IMR-90 (cell line): ENCODE data around the gene FFAR2. TPM values are rescaled to one million over a fixed set of nuclear protein-coding genes. Genes with fewer than 3 reads are reported as not detected.

ENCODE experiments used
- ATAC-seq: fragments of 200-7000 bp; cut with Tn5 transposase; 2 replicates; pipeline ENCODE4 v1.9.1; 2020; ENCODE audit warnings: low read depth, mild to moderate bottlenecking, moderate library complexity
- BruUV-seq: library from RNA; stranded (reverse); fragments of 400-500 nt; replicated peaks from 2 replicates; lab custom pipeline; 2021; lab: Mats Ljungman, UMichigan
- CTCF ChIA-PET: fragments of 300-600 bp; formaldehyde crosslinking; extraction: SDS; loops from one replicate; lab custom pipeline; 2021; ENCODE audit warnings: antibody characterized with exemption; lab: Yijun Ruan, JAX
- POLR2A ChIA-PET: fragments of 300-600 bp; sonication (Branson Sonifier 250); formaldehyde crosslinking; loops from one replicate; lab custom pipeline; 2022; ENCODE audit warnings: antibody characterized with exemption; ENCODE audit not compliant: unreplicated experiment; lab: Charles Lee
- DNase-seq: peaks from one replicate; pipeline ENCODE4 v3.0.0; 2013
- H2AFZ ChIP-seq: replicated peaks from 2 replicates; pipeline ENCODE3; 2013; ENCODE audit warnings: low read length, mild to moderate bottlenecking; ENCODE audit not compliant: poor library complexity
- H2AK5ac ChIP-seq: 2 replicates; pipeline ENCODE4 v1.6.1; 2013; ENCODE audit warnings: low read depth, low read length, inconsistent platforms
- H2AK9ac ChIP-seq: replicated peaks from 2 replicates; pipeline ENCODE3; 2013; ENCODE audit warnings: mild to moderate bottlenecking, low read depth, low read length, moderate library complexity; ENCODE audit not compliant: poor library complexity
- H2BK120ac ChIP-seq: 2 replicates; pipeline ENCODE4 v1.6.1; 2013; ENCODE audit warnings: low read depth, low read length, inconsistent platforms
- H2BK15ac ChIP-seq: 3 replicates; pipeline ENCODE4 v1.6.1; 2013; ENCODE audit warnings: low read depth, low read length, inconsistent platforms
- H2BK20ac ChIP-seq: 2 replicates; pipeline ENCODE4 v1.6.1; 2013; ENCODE audit warnings: low read depth, mild to moderate bottlenecking, inconsistent platforms, low read length, moderate library complexity
- H2BK5ac ChIP-seq: 2 replicates; pipeline ENCODE4 v1.6.1; 2013; ENCODE audit warnings: mild to moderate bottlenecking, low read depth, low read length, inconsistent platforms; ENCODE audit not compliant: poor library complexity, severe bottlenecking
- H3K14ac ChIP-seq: replicated peaks from 2 replicates; pipeline ENCODE4 v1.6.1; 2013; ENCODE audit warnings: low read depth, low read length, inconsistent platforms
- H3K18ac ChIP-seq: 2 replicates; pipeline ENCODE4 v1.6.1; 2013; ENCODE audit warnings: low read depth, low read length, control low read depth
- H3K23ac ChIP-seq: 2 replicates; pipeline ENCODE4 v1.6.1; 2013; ENCODE audit warnings: low read depth, low read length, inconsistent platforms
- H3K27ac ChIP-seq: 2 replicates; pipeline ENCODE4 v1.5.1; 2013; ENCODE audit warnings: mild to moderate bottlenecking, control low read depth, low read length; ENCODE audit not compliant: insufficient read depth
- H3K27me3 ChIP-seq: 2 replicates; pipeline ENCODE4 v1.6.1; 2013; ENCODE audit warnings: low read length; ENCODE audit not compliant: control insufficient read depth, insufficient read depth
- H3K36me3 ChIP-seq: 2 replicates; pipeline ENCODE4 v1.6.1; 2013; ENCODE audit warnings: low read length, mixed read lengths; ENCODE audit not compliant: control insufficient read depth, insufficient read depth
- H3K4ac ChIP-seq: 2 replicates; pipeline ENCODE4 v1.6.1; 2013; ENCODE audit warnings: low read depth, low read length, inconsistent platforms
- H3K4me1 ChIP-seq: 2 replicates; pipeline ENCODE4 v1.6.1; 2013; ENCODE audit warnings: low read length, mixed read lengths; ENCODE audit not compliant: control insufficient read depth, insufficient read depth
- H3K4me2 ChIP-seq: 2 replicates; pipeline ENCODE4 v1.6.1; 2013; ENCODE audit warnings: low read depth, mild to moderate bottlenecking, control low read depth, low read length, moderate library complexity
- H3K4me3 ChIP-seq: 2 replicates; pipeline ENCODE4 v1.5.1; 2013; ENCODE audit warnings: low read depth, mild to moderate bottlenecking, control low read depth, low read length, moderate library complexity; ENCODE audit not compliant: insufficient read depth
- H3K56ac ChIP-seq: 2 replicates; pipeline ENCODE4 v1.6.1; 2013; ENCODE audit warnings: low read length, inconsistent platforms; ENCODE audit not compliant: insufficient read depth; ENCODE audit errors: extremely low read depth
- H3K79me1 ChIP-seq, 2 experiments: 2 replicates each; pipeline ENCODE4 v1.6.1; 2013; ENCODE audit warnings: low read length in 2 of 2, inconsistent platforms in 1 of 2, low read depth in 1 of 2
- H3K9ac ChIP-seq: 2 replicates; pipeline ENCODE4 v1.6.1; 2013; ENCODE audit warnings: low read depth, low read length, control low read depth
- H3K9me1 ChIP-seq: 2 replicates; pipeline ENCODE4 v1.6.1; 2013; ENCODE audit warnings: low read length, inconsistent platforms; ENCODE audit not compliant: insufficient read depth
- H3K9me3 ChIP-seq: 2 replicates; pipeline ENCODE4 v1.6.1; 2013; ENCODE audit warnings: low read length; ENCODE audit not compliant: control insufficient read depth, insufficient read depth
- H4K20me1 ChIP-seq: 2 replicates; pipeline ENCODE4 v1.6.1; 2013; ENCODE audit warnings: low read length, inconsistent platforms; ENCODE audit not compliant: insufficient read depth
- H4K5ac ChIP-seq: 2 replicates; pipeline ENCODE4 v1.6.1; 2013; ENCODE audit warnings: mild to moderate bottlenecking, low read depth, low read length, control low read depth
- H4K8ac ChIP-seq, 2 experiments: 2 replicates each; pipeline ENCODE4 v1.6.1; 2013; ENCODE audit warnings: low read depth in 2 of 2, low read length in 2 of 2, control low read depth in 1 of 2, inconsistent platforms in 1 of 2
- H4K91ac ChIP-seq: 2 replicates; pipeline ENCODE4 v1.6.1; 2013; ENCODE audit warnings: low read depth, low read length, inconsistent platforms; ENCODE audit not compliant: insufficient read depth
- BHLHE40 ChIP-seq: fragments of 150-350 bp; IDR thresholded peaks from 2 replicates; pipeline ENCODE4 v1.6.1; 2016; ENCODE audit warnings: mild to moderate bottlenecking, low read depth, low read length
- CHD1 ChIP-seq: IDR thresholded peaks from 2 replicates; pipeline ENCODE4 v1.6.1; 2012; ENCODE audit warnings: low read depth, low read length, improper control_type of control experiment
- CTCF ChIP-seq: conservative IDR thresholded peaks from 2 replicates; pipeline ENCODE4 v1.5.1; 2012; ENCODE audit warnings: mild to moderate bottlenecking, low read depth, low read length, improper control_type of control experiment
- ELK1 ChIP-seq: fragments of 150-350 bp; IDR thresholded peaks from 2 replicates; pipeline ENCODE4 v1.6.1; 2016; ENCODE audit warnings: low read depth, mild to moderate bottlenecking, low read length, moderate library complexity, borderline replicate concordance
- MXI1 ChIP-seq: IDR thresholded peaks from 2 replicates; pipeline ENCODE4 v1.6.1; 2012; ENCODE audit warnings: low read depth, mild to moderate bottlenecking, low read length, moderate library complexity, borderline replicate concordance
- NFE2L2 ChIP-seq: fragments of 150-350 bp; IDR thresholded peaks from 2 replicates; pipeline ENCODE4 v1.6.1; 2016; ENCODE audit warnings: low read depth, mild to moderate bottlenecking, low read length
- POLR2A ChIP-seq: IDR thresholded peaks from 2 replicates; pipeline ENCODE4 v1.6.1; 2012; ENCODE audit warnings: mild to moderate bottlenecking, low read depth, low read length
- RAD21 ChIP-seq: IDR thresholded peaks from 2 replicates; pipeline ENCODE4 v1.6.1; 2012; ENCODE audit warnings: low read length, improper control_type of control experiment
- RCOR1 ChIP-seq: IDR thresholded peaks from 2 replicates; pipeline ENCODE4 v1.6.1; 2012; ENCODE audit warnings: mild to moderate bottlenecking, low read length, improper control_type of control experiment; ENCODE audit not compliant: insufficient replicate concordance
- RFX5 ChIP-seq: IDR thresholded peaks from 2 replicates; pipeline ENCODE4 v1.8.0; 2012; ENCODE audit warnings: low read depth, mild to moderate bottlenecking, low read length, moderate library complexity
- SMC3 ChIP-seq: fragments of 150-350 bp; IDR thresholded peaks from 2 replicates; pipeline ENCODE4 v1.6.1; 2016; ENCODE audit warnings: low read depth, mild to moderate bottlenecking, antibody characterized with exemption, low read length, moderate library complexity
- WGBS, 2 experiments: methylation state at CpG; one replicate each; pipeline versions ENCODE4 v1.1.5 to v1.1.7; 2013; ENCODE audit warnings: missing lambda C conversion rate in 2 of 2; ENCODE audit not compliant: insufficient read length in 1 of 2; ENCODE audit errors: extremely low coverage in 2 of 2; 5-methylcytosine and 5-hydroxymethylcytosine counted together
- dilution Hi-C: fragments of 300-500 bp; cut with HindIII; formaldehyde crosslinking; loops from one replicate; pipeline ENCODE4 v1.14.3; 2018; ENCODE audit warnings: low sequenced_read_pairs; ENCODE audit not compliant: unreplicated experiment
- in situ Hi-C: fragments of 300-500 bp; cut with MboI; formaldehyde crosslinking; loops from 3 replicates; pipeline ENCODE4 v1.14.3; 2019; ENCODE audit warnings: low sequenced_read_pairs, inconsistent platforms, mixed read lengths
- intact Hi-C: fragments of 100-400 bp; cut with micrococcal nuclease; formaldehyde crosslinking; loops from 2 replicates; pipeline ENCODE4 v1.10.0; 2022
- polyA plus RNA-seq, 3 experiments: library from polyadenylated mRNA; depleted of rRNA; stranded (reverse); fragments of >200 nt; gene quantifications; 2 replicates each; pipeline ENCODE4 v1.2.3, GENCODE V29; 2012; ENCODE audit warnings: low replicate concordance in 1 of 3
- total RNA-seq: library from RNA; depleted of rRNA; stranded (reverse); fragments of >200 nt; gene quantifications from 2 replicates; pipeline ENCODE4 v1.2.3, GENCODE V29; 2012
- TF ChIP-seq, protein P1 (sequence below): fragments of 150-350 bp; IDR thresholded peaks from 2 replicates; pipeline ENCODE4 v1.6.1; 2017; ENCODE audit warnings: mild to moderate bottlenecking, antibody characterized with exemption, low read length, low read depth

FFAR2 gene
- total and polyA plus RNA-seq, 2 of the 4 experiments (the other 2 are of a cell fraction) = not detected

DNA sequence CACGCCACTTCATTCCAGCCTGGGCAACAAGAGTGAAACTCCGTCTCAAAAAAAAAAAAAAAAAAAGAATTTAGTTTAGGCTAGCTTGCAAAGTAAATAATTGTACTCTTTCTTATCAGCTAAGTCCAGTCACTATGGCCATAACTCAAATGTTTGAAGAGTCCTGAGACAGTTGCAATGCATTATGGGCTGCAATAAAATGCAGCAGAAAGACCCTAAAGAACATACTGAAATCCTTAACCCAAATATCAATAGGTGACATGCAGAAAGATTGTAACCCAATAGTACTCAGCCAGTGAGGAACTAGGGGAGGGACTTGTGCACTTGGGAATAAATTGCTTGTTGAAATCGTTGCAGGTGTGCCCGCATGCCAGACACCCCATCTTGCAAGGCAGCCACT lies 20.9 kb upstream of the FFAR2 start:
- TF ChIP-seq RCOR1 = no peak
- TF ChIP-seq, protein P1, sequence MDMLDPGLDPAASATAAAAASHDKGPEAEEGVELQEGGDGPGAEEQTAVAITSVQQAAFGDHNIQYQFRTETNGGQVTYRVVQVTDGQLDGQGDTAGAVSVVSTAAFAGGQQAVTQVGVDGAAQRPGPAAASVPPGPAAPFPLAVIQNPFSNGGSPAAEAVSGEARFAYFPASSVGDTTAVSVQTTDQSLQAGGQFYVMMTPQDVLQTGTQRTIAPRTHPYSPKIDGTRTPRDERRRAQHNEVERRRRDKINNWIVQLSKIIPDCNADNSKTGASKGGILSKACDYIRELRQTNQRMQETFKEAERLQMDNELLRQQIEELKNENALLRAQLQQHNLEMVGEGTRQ = no peak
- TF ChIP-seq SMC3 = no peak
- no peak for TF ChIP-seq CTCF
- no peak for TF ChIP-seq RAD21
- no peak for TF ChIP-seq RFX5
- TF ChIP-seq NFE2L2 = no peak
- no peak for TF ChIP-seq ELK1
- no peak for TF ChIP-seq MXI1
- no peak for TF ChIP-seq POLR2A
- TF ChIP-seq CHD1 = no peak
- no peak for TF ChIP-seq BHLHE40
- BruUV-seq = no TSS peak
- dilution Hi-C loops = no loop called here
- CTCF ChIA-PET = no interaction called here
- Histone ChIP-seq H3K56ac (no peak overlapping the region), H3K18ac (no peak overlapping the region), H4K8ac (no peak overlapping the region), H2AK5ac (no peak overlapping the region), H2BK120ac (no peak overlapping the region), H3K4ac (no peak overlapping the region), H4K20me1 (no peaks in the 10 kb centered on the region), H3K23ac (no peak overlapping the region), H3K4me3 (no peak overlapping the region), H3K4me2 (no peak overlapping the region), H3K9me3 (peaks cover 2% of the 10 kb centered on the region; the same call in 1 of the 2 replicates), H4K91ac (no peak overlapping the region), H3K14ac (no peak overlapping the region), H3K79me1 (no peaks in the 10 kb centered on the region), H2BK20ac (no peak overlapping the region), H3K27ac (no peak overlapping the region), H3K4me1 (no peaks in the 10 kb centered on the region), H3K9me1 (no peaks in the 10 kb centered on the region), H2AFZ (no peak overlapping the region), H2BK5ac (no peak overlapping the region), H3K36me3 (no peaks in the 10 kb centered on the region), H3K9ac (no peak overlapping the region), H2AK9ac (no peak overlapping the region), H2BK15ac (no peak overlapping the region), H4K5ac (no peak overlapping the region), H3K27me3 (peaks cover 5% of the 10 kb centered on the region)
- in situ Hi-C loops = no loop called here
- no CpG with 5 or more reads among the region's 4 CpGs for WGBS, 2 experiments
- intact Hi-C loops = no loop called here
- DNase-seq (no peak), ATAC-seq (no peak)
- POLR2A ChIA-PET = no interaction called here
